HG02970 (cell line): ENCODE data around the gene NCF4.

Source experiments
- ATAC-seq: cut with Tn5 transposase; IDR thresholded peaks from one replicate; pipeline ENCODE4 v1.9.1; 2021; ENCODE audit warnings: mild to moderate bottlenecking, moderate library complexity, moderate number of reproducible peaks; ENCODE audit not compliant: unreplicated experiment, low FRiP score

NCF4 gene

DNA sequence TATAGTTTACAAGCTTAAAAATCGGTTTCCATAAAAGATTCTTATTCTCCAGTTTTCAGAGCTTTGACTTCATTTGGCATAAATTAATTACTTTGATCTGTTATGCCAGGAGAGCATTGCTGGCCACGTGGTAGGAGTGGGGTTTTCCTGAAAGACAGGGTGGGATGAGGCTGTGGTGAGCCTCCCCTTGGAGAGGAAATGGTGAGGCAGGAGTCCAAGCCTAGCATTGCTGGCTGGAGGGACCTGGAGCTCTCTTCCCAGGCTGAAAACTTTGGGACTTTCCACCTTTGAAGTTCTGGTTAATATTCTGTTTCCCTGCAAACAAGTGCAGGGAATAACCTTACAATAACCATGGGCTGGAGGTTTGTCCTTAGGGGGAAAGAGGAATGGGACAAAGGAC lies 31.5 kb downstream of the NCF4 start:
- no peak for ATAC-seq

DNA sequence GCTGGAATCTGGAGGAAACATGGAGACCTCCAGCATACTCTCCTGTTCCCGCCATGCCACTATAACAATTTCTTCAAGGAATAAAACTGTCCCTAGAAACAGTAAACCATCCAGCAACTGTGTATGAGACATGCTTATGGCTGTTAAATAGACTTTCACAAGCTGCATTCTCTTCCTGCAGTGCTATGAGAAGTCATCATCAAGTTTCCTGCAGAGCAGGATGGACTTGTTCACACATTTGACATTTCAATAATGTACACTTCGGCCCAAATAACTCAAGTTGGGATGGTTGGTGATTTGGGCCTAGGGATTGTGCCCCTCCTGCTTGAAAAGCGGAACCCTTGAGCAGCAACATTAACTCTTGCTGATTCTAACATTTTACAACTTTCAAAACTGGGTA lies 32.5 kb downstream of the NCF4 start:
- no peak for ATAC-seq

DNA sequence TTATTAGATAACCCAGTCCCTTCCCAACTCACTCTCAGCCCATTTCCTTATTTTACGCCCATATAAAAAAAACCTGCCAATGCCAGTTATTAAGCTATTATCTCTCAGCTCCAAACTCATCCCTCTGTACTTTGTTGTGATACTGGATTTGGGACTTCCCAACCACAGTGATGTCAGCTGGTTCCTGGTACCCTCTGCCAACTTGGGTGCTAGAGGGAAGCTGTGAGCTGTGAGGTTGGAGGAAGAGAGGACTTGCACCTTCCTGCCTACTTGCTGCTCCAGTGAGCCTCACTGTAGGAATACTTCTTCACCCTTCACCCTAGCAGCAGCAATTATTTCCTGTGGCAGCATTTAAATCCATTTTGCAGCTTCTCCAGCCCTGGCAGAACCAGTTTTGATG lies 33.5 kb downstream of the NCF4 start:
- ATAC-seq, result no peak

DNA sequence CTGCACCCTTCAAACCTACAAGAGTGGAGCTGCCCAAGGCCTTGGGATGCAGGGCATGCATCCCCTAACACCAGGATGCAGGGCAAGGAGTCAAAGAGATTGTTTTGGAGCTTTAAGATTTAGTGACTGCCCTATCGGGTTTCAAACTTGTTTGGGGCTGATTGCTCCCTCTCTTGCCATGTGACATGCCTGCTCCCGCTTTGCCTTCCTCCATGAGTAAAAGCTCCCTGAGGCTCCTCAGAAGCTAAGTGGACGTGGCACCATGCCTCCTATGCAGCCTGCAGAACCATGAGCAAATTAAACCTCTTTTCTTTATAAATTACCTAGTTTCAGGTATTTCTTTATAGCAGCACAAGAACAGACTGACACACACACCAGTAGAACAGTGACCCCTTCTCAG lies 36.8 kb downstream of the NCF4 start:
- ATAC-seq, result no peak

DNA sequence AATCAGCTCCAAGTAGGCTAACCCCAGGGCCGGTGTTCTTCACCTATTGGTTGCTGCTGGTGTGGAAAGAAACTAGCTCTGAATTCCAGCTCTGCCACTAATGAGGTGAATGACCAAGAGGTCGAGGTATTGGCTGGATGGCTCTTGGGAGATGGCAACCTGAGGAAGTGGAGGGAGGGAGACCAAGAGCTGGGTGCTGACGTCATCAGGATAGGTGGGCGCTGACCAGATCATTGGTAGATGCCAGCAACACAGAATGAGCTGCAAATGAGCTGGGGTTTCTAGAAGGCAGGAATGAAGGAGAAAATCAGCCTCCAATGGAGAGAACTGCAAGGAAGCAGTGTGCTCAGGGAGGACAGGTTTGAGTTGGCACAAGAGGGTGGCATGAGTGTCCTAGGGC lies 37.9 kb downstream of the NCF4 start:
- no peak for ATAC-seq

DNA sequence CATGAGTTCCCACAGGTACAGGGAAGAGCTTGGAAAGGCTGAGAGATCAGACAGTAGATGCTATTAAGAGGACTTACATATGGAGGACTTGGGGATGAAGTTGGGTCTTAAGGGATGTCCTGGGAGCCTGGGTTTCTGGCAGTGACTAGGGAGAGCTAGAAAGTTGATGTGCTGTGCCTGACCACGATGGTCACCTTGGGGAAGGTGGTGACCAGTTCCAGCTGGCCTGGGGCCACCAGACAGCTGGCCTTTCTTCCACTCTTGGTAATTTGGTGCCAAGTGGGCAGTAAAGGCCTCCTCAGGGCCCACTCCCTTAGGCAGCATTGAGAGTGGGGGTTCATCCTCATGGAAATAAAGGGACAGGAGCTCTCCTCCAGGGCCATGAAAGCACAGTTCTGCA lies 38.7 kb downstream of the NCF4 start:
- ATAC-seq, result no peak

DNA sequence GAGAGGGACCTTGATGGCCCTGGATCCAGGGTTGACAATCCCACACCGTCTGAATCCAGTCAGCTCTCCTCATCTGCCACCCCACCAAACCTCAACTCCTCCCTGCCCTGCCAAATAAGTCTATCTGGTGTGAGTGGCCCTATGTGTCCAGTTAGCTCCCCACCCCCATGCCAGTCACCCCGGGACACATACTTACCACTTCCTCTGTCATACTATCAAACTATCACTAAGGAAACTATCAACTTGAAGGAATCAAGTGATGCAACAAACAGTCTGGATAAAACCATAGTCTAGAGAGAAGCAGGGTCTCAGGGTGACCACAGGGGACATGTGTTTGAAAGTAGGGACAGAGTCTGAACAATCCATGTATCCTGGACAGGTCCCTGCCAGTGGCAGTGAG lies 39.4 kb downstream of the NCF4 start:
- ATAC-seq, result no peak

DNA sequence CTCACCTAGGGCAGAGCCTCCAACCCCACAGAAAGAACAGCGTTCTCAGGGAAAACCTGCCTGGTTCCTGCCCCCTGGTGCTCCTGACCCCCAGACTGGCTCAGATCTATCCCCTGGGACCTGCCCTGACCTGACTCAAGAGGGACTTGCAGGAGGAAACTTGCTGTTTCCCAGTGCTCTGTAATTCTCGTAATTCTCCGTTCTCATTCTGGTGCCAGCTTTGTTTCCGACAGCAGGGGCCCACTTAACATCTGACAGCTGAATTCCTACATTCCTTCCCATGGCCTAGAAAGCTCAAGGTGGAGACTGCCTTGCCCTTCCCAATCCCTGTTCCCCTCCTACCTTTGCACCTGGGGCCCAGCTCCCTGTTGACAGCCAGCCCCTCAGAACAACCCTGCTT lies 40.1 kb downstream of the NCF4 start:
- ATAC-seq, result no peak

DNA sequence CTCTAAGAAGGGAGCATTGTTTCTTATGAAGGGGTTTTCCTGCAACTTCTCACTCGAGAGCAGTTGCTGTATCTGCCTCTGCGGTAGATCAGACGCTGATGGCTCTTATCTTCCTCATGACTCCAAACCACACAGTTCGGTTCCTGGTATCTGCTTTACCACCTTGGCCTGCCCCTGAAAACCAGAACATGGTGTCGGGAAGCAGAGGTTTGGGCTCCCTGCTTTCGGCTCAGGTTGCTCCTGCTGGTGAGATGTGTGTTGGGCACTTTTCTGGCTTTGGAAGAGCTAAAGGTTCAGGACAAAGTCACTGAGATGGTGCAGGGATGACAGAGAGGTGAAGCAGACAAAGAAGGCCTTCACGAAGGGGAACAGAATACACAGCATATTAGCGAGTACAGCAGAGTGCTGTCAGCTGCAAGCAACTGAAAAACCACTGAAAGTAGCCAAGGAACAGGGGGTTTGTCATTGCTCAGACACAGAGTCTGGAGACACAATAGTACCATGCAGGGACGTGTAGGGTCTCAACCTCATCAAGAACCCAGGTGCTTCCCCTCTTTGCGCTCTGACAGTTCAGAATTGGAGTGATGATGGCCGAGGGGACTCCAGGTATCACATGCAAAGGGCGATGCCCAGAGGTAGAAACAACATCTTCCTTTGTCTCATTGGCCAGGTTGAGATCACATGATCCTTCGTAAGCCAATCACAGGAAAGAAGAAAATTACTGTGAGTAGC lies 40.8 kb downstream of the NCF4 start:
- peak; percentile 61 for ATAC-seq

DNA sequence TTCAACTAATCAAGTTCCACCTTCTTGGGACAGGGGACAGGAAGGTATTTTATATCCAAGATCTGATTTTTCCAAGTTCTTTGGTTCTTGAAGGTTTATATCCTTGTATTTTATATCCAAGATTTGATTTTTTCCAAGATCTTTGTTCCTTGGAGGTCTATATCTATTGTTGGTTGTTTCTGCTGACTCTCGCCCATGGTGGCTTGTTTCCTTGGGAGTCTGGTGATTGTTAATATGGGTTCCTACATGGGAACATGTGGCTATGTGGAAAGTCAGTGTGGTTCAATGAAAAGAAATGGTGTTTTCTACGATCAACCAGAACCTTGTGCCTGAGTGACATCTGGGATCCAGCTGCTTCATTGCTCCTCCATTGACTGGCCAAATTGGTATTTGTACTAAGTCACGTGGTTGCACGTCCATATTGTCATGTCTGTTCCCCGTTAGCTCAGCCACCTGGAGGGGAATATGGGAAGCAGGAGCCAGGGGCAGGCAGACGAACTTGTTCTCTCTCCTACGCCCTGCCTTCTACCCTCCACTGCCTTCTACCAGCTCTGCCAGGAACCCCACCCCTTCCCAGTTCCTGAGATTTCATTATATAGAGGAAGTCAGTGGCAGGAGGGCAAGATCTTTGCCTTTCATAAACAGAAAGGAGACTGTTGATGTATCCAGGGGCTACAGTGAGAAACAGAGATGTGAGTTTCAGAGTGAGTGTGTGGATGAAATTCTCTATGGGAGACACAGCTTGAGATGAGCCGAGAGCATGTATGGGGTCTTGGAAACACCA lies 41.5 kb downstream of the NCF4 start:
- ATAC-seq, result no peak

DNA sequence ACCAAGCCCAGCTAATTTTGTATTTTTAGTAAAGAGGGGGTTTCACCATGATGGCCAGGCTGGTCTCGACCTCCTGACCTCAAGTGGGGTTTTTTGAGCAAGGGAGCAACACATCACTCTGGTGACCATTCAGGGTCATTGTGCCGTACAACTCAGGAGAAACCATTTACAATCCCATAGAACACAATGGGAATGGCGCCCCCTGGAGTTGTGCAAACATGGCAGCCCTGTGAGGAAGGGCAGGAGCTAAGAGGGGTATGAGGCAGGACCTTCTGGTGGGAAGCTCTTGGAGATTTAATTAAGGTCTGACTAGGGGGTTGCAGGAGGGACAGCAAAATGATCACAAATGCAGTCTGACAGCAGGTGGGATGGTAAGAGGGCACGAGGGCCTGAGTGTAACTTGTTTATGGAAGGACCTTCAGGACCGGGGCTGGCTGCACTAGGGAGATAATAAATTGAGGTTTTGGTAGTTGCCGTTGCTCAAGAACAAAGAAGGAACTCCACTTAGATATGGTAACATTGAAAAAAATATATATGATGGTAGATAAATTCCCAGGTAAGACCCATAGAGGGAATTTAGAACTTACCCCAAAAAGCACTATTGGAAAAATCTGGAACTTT lies 43.6 kb downstream of the NCF4 start:
- no peak for ATAC-seq

DNA sequence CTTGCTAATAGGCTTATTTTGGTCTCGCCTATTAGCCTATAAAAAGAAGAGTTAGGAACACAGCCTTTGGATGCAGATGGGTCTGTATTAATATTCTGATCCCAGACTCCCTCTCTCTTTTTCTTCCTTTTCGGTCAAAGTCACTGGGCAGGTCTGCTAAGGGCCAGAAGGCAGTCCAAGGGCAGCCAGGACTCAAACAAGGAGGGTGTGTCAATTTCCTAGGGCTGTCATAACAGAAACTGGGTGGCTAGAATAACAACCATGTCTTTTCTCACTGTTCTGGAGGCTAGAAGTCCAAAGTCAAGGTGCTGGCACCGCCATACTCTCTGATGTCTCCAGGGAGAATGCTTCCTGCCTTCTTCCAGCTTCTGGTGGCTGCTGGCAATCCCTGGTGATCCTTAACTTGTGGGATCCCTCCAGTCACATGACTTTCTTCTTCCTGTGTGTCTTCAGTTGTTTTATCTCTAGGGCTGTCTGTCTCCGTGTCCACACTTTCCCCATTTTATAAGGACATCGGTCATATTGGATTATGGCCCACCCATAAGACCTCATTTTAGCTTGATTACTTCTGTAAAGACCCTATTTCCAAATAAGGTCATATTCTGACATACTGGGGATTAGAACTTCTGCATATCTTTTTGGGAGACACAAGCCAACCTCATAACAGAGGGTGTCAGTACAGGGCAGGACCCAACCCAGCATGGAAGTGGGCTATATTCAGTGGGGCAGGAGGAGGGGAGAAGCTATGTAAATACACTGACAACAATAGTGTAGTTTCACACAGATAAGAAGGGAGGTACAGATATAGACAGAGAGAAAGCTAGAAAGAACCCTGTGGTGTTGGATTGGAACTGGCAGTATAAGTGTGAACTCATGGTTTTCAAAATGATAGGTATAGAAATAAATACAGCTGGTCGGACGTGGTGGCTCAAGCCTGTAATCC lies 46.7 kb downstream of the NCF4 start:
- ATAC-seq, result no peak

DNA sequence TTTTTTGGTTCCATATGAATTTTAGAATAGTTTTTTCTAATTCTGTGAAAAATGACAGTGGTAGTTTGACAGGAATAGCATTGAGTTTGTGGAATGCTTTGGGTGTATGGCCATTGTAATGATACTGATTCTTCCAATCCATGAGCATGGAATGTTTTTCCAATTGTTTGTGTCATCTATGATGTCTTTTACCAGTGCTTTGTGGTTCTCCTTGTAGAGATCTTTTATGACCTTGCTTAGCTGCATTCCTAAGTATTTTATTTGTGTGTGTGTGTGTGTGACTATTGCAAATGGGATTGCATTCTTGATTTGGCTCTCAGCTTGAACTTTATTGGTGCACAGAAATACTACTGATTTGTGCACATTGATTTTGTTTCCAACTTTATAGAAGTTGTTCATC lies 49.7 kb downstream of the NCF4 start:
- no peak for ATAC-seq

DNA sequence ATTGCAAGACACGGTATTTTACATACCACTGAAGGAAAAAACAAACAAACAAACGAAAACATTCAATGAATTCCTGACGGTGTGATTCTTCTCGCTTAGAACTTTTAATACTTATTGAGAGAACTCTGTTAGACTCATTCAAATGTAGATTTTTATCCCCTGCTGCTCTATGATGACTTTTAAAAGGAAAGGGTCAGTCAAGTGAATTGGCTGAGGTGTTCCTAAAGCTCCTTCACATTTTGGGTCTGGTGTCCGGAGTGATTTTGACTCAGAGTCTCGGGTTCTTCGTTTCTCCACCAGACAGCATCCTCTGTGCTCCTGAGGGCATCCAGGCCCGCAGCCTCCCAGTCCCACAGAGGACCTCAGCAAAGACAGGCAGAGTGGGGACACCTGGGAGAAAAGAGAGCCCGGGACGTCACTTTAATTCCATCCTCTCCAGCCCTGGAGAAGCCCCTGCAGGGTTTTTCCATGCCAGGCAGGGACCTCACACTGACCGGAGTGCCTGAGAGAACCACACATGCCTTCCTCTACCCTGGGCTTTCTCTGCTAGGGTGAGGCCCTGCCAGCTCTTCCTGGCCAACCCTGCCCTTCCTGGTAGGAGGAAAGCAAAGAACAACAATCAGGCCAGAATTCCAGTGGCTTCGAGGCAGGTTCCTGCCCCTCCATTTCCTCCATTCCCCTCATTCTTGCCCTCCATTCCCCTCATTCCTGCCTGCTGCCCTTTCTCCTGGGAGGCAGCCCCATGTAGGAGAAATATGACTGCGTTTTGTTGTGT lies 51.3 kb downstream of the NCF4 start:
- no peak for ATAC-seq

DNA sequence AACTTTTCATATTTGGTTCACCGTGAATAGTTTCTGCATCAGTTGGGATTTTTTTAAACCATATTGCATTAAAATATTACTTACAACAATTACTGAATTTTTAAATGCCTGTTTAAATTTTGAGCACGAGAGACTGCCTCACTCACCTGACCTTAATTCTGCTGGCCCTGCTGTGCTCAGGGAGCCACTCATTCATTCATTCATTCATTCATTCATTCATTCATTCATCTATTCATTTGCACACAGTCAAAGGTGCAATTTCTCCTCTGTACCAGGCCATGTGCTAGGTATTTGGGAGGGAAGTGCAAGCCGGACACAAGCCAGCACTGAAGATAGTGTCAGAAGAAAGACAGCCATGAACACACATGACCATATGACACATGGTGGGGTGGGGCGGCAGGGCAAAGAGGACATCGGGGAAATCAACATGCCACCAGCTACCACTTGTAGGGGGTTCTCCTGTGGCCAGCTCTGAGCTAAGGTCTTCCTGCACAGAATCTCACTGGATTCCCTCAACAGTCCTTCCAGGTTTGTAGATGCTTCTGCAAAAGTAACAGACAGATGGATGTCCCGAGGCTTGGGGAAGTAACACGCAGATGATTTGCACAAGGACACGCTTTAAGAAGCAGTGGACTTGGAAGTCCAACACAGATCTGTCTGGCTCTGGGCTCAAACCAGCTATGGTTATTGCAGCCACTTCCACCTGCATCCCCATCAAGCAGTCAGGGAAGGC lies 52.1 kb downstream of the NCF4 start:
- no peak for ATAC-seq

DNA sequence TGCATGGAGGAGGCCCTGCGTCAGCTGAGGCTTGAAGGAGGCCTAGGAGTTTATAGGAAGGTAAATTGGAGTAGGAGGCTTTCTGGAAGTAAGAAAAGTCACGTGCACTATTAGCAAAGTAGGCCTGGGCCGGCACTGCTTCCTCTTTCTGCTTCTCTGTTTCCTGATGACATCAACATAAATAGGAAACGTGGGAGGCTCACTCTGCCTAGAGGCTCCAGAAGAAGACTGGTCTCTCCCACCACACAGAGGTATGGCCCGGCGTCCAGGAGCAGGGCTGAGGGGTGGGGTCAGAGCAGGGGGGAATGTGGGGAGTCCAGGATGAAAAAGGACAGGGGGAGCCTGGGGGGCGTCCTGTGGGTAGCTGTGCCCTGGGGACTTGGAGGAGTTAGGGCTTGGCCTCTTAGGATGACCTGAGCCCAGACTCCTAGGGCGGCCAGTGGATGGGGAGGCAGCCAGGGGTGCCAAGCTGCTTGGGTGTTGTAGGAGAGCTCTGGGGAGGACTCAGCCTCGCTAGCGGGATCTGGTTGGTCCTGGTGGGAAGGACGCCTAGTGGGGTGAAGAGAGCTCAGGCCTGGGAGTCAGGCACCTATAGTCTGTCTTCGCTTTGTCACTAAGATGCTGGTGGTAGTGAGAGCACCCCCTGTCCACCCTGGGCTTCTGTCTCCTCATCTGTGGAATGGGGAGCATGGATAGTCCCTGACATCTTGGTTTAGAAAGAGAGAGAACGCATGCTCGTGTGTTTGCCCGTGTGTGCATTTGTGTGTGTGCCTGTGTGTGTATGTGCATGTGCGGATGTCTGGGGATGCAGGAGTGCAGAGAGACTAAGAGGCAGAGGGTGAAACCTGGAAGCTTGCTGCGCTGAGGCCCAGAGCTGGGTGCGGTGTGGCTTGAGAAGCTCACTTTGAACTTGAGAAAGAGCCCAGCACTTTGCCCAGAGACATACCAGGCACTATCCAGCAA lies 52.9 kb downstream of the NCF4 start, which contains the start of gene CSF2RB:
Gene CSF2RB (plus strand): TSS at position 202 of the 963 bp plus-strand sequence. CDS start 8,580 bp downstream, outside the sequence.
- no peak for ATAC-seq

DNA sequence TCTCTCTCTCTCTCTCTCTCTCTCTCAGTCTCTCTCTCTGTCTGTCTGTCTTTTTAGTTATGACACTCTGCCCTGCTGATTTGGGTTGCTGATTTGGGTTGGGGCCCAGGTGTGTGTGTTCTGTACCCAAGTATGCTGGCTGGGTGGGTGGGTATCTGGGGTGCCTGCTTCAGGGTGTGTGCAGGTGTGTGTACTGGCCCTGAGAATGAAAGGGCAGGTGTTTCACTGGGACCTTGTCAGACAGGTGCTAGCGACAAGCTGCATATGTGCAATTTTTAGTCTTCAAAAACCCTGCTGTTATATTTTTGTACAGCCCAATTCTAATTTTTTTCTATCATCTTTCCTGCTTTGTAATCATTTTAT lies 53.6 kb downstream of the NCF4 start:
- ATAC-seq, result no peak

DNA sequence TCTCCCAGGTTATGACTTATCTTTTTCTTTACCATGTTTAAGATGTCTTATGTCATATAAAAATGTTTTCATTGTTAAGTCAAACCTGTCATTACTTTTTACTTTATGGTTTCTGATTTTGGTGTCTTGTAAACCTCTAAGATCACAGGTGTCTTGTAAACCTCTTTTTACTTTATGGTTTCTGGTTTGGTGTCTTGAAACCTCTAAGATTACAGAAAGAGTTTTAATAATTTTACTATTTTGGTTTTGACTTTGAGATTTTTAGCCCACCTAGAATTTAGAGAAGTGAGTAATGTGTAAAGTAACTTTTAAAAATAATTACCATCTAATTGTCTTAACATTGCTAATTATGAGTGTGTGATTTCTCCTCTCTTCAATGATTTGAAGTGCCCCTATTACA lies 55.2 kb downstream of the NCF4 start:
- ATAC-seq, result no peak
